ENCODE data around the gene ATF7.

- no peak for TF ChIP-seq EZH2phosphoT487 (IDR thresholded peaks at IDR 0.05)
- no peak for TF ChIP-seq EZH2 (IDR thresholded peaks at IDR 0.05)
- no peak for TF ChIP-seq CTCF (IDR thresholded peaks at IDR 0.05)
These were observed 159.5 kb downstream of the ATF7 start for GRCh38 chr12:53466640-53467039.

Data from neural progenitor cell (in vitro differentiated cells).